ENCODE data around the gene BMPER.
A peak's percentile ranks its signal among the peaks of the same experiment; 100 is the strongest.

Gene BMPER

GRCh38 chr7:34057956-34058355 lies 152.6 kb downstream of the BMPER start:
- POLR2A ChIA-PET: no interaction called here
- TF ChIP-seq ZNF132 (tag by site-specific recombination; IDR thresholded peaks at IDR 0.05; ENCODE audit: borderline replicate concordance) (no peak), RBAK (tag by site-specific recombination; IDR thresholded peaks at IDR 0.05) (no peak), ZNF610 (tag by site-specific recombination; IDR thresholded peaks at IDR 0.05; ENCODE audit: borderline replicate concordance) (no peak), SALL2 (tag by site-specific recombination; IDR thresholded peaks at IDR 0.05; ENCODE audit: borderline replicate concordance) (no peak), ZNF16 (tag by site-specific recombination; IDR thresholded peaks at IDR 0.05; ENCODE audit: low read depth) (no peak), ZNF555 (tag by site-specific recombination; conservative IDR thresholded peaks at IDR 0.05) (no peak), ZNF513 (tag by site-specific recombination; IDR thresholded peaks at IDR 0.05) (no peak), ZNF792 (tag by site-specific recombination; IDR thresholded peaks at IDR 0.05) (no peak), ZNF214 (tag by site-specific recombination; IDR thresholded peaks at IDR 0.05; ENCODE audit: borderline replicate concordance) (no peak), ZNF157 (tag by site-specific recombination; IDR thresholded peaks at IDR 0.05) (no peak), BCL11B (tag by site-specific recombination; IDR thresholded peaks at IDR 0.05; ENCODE audit: low read depth) (no peak)
- no peak overlapping the region for H3K4me3 ChIP-seq (ENCODE audit: low read depth, low read length)
- no peaks in the 10 kb centered on the region for H3K9me3 ChIP-seq (ENCODE audit: control insufficient read depth, insufficient read depth, low read depth, low read length)
- H3K4me1 ChIP-seq (ENCODE audit: control insufficient read depth, insufficient read depth, low read length): peaks cover 11% of the 10 kb centered on the region; the same call in 1 of the 2 replicates
- H3K36me3 ChIP-seq (ENCODE audit: control insufficient read depth in 2 of 2, insufficient read depth in 1 of 2, low read length in 2 of 2): peaks cover 0 to 7% of the 10 kb centered on the region in 2 experiments; a peak in 1 of 3 replicates
- no peak overlapping the region for H3K27ac ChIP-seq (ENCODE audit: extremely low read depth, low read depth, low read length)
- CTCF ChIA-PET: interaction anchor here (0.5 to 2.0 kb wide), 3 partner anchors 10 to 295 kb away, joined by 3 to 7 read pairs (median 3); no protein-coding TSS in a partner anchor

GRCh38 chr7:34058801-34059135 lies 153.4 kb downstream of the BMPER start:
- ChIA-PET POLR2A (interaction anchor here (0.6 kb wide), 1 partner anchor 929 kb away, joined by 5 read pairs; no protein-coding TSS in a partner anchor), CTCF (interaction anchor here (2.0 kb wide), 1 partner anchor 77 kb away, joined by 7 read pairs; no protein-coding TSS in a partner anchor)
- peaks cover 11% of the 10 kb centered on the region; the same call in 1 of the 2 replicates for H3K4me1 ChIP-seq (ENCODE audit: control insufficient read depth, insufficient read depth, low read length)
- peaks cover 0 to 7% of the 10 kb centered on the region in 2 experiments; a peak in 1 of 3 replicates for H3K36me3 ChIP-seq (ENCODE audit: control insufficient read depth in 2 of 2, insufficient read depth in 1 of 2, low read length in 2 of 2)
- no peak for TF ChIP-seq ZNF629 (tag by site-specific recombination; IDR thresholded peaks at IDR 0.05)
- no peak for TF ChIP-seq ZNF639 (tag by site-specific recombination; IDR thresholded peaks at IDR 0.05)
- TF ChIP-seq ZNF596 (tag by site-specific recombination; IDR thresholded peaks at IDR 0.05): no peak
- no peak for TF ChIP-seq GLI4 (tag by site-specific recombination; IDR thresholded peaks at IDR 0.05)
- TF ChIP-seq KLF8 (tag by site-specific recombination; IDR thresholded peaks at IDR 0.05): no peak
- no peak for TF ChIP-seq ZNF112 (tag by site-specific recombination; IDR thresholded peaks at IDR 0.05)
- H3K27ac ChIP-seq (ENCODE audit: extremely low read depth, low read depth, low read length): no peak overlapping the region; the same call in 1 of the 2 replicates
- no peak overlapping the region for H3K4me3 ChIP-seq (ENCODE audit: low read depth, low read length)
- no peaks in the 10 kb centered on the region for H3K9me3 ChIP-seq (ENCODE audit: control insufficient read depth, insufficient read depth, low read depth, low read length)

GRCh38 chr7:34059136-34059828 lies 153.9 kb downstream of the BMPER start:
- ChIA-PET CTCF (interaction anchor here (1.2 kb wide), 1 partner anchor 77 kb away, joined by 3 read pairs; no protein-coding TSS in a partner anchor), POLR2A (interaction anchor here (0.6 kb wide), 1 partner anchor 929 kb away, joined by 5 read pairs; no protein-coding TSS in a partner anchor)
- no peaks in the 10 kb centered on the region for H3K9me3 ChIP-seq (ENCODE audit: control insufficient read depth, insufficient read depth, low read depth, low read length)
- peaks cover 11% of the 10 kb centered on the region; the same call in 1 of the 2 replicates for H3K4me1 ChIP-seq (ENCODE audit: control insufficient read depth, insufficient read depth, low read length)
- TF ChIP-seq PRDM4 (tag by site-specific recombination; IDR thresholded peaks at IDR 0.05) (0 out of 2 replicates have a peak, but pooled peaks have one; percentile 25), ZNF514 (tag by site-specific recombination; IDR thresholded peaks at IDR 0.05) (no peak), ZNF18 (tag by site-specific recombination; IDR thresholded peaks at IDR 0.05) (peak; percentile 95), REPIN1 (tag by site-specific recombination; IDR thresholded peaks at IDR 0.05; ENCODE audit: low read depth) (no peak), SCRT2 (tag by site-specific recombination; IDR thresholded peaks at IDR 0.05) (peak; percentile 28; the same call in 1 of the 2 replicates)
- peaks cover 0 to 7% of the 10 kb centered on the region in 2 experiments; a peak in 1 of 3 replicates for H3K36me3 ChIP-seq (ENCODE audit: control insufficient read depth in 2 of 2, insufficient read depth in 1 of 2, low read length in 2 of 2)
- no peak overlapping the region; the same call in 1 of the 2 replicates for H3K27ac ChIP-seq (ENCODE audit: extremely low read depth, low read depth, low read length)
- no peak overlapping the region for H3K4me3 ChIP-seq (ENCODE audit: low read depth, low read length)
